ENCODE data around the gene ISG20L2.

ISG20L2 gene

GRCh38 chr1:156725683-156726280, 2.8 kb downstream of the ISG20L2 start:
- peaks cover 23% of the 10 kb centered on the region for H3K36me3 ChIP-seq (replicated peaks; ENCODE audit: insufficient read depth, low read length)
- H3K4me1 ChIP-seq (ENCODE audit: low read length): peaks cover 16% of the 10 kb centered on the region
- H2AFZ ChIP-seq (ENCODE audit: low read length): no peak overlapping the region
- H3K9me2 ChIP-seq (replicated peaks; ENCODE audit: insufficient read depth, low read length): no peaks in the 10 kb centered on the region
- H3K9ac ChIP-seq (ENCODE audit: low read length): peak overlapping the region; percentile 85; the same call in 1 of the 2 replicates
- TF ChIP-seq, protein P1, sequence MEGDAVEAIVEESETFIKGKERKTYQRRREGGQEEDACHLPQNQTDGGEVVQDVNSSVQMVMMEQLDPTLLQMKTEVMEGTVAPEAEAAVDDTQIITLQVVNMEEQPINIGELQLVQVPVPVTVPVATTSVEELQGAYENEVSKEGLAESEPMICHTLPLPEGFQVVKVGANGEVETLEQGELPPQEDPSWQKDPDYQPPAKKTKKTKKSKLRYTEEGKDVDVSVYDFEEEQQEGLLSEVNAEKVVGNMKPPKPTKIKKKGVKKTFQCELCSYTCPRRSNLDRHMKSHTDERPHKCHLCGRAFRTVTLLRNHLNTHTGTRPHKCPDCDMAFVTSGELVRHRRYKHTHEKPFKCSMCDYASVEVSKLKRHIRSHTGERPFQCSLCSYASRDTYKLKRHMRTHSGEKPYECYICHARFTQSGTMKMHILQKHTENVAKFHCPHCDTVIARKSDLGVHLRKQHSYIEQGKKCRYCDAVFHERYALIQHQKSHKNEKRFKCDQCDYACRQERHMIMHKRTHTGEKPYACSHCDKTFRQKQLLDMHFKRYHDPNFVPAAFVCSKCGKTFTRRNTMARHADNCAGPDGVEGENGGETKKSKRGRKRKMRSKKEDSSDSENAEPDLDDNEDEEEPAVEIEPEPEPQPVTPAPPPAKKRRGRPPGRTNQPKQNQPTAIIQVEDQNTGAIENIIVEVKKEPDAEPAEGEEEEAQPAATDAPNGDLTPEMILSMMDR (IDR thresholded peaks at IDR 0.05; ENCODE audit: low read length): peak; percentile 99
- TF ChIP-seq EZH2 (optimal IDR thresholded peaks at IDR 0.05; ENCODE audit: low read depth, low read length): no peak
- H3K9me3 ChIP-seq (replicated peaks; ENCODE audit: insufficient read depth, low read length): no peaks in the 10 kb centered on the region
- H3K27ac ChIP-seq (ENCODE audit: low read length): peak overlapping the region; percentile 56; the same call in 1 of the 2 replicates
- DNase-seq: peak; percentile 89
- peaks cover 21% of the 10 kb centered on the region for H4K20me1 ChIP-seq (ENCODE audit: insufficient read depth, low read length)
- H3K27me3 ChIP-seq (replicated peaks; ENCODE audit: insufficient read depth, low read length): no peaks in the 10 kb centered on the region
- peak overlapping the region; percentile 97 for H3K4me2 ChIP-seq (ENCODE audit: low read depth, low read length)
- peak overlapping the region; percentile 95 for H3K4me3 ChIP-seq (ENCODE audit: low read length)
- peaks cover 33% of the 10 kb centered on the region for H3F3A ChIP-seq (ENCODE audit: insufficient read depth, low read length)
- H3K79me2 ChIP-seq (ENCODE audit: low read length): peaks cover 86% of the 10 kb centered on the region

- no peaks in the 10 kb centered on the region for H3K27me3 ChIP-seq (replicated peaks; ENCODE audit: insufficient read depth, low read length)
- no peak overlapping the region for H3K4me3 ChIP-seq (ENCODE audit: low read length)
- no peak overlapping the region for H2AFZ ChIP-seq (ENCODE audit: low read length)
- no peak overlapping the region for H3K9ac ChIP-seq (ENCODE audit: low read length)
- peaks cover 21% of the 10 kb centered on the region for H4K20me1 ChIP-seq (ENCODE audit: insufficient read depth, low read length)
- no peaks in the 10 kb centered on the region for H3K9me3 ChIP-seq (replicated peaks; ENCODE audit: insufficient read depth, low read length)
- no peak for DNase-seq
- no peak overlapping the region for H3K4me2 ChIP-seq (ENCODE audit: low read depth, low read length)
- peaks cover 21% of the 10 kb centered on the region for H3F3A ChIP-seq (ENCODE audit: insufficient read depth, low read length)
- peaks cover 8% of the 10 kb centered on the region for H3K4me1 ChIP-seq (ENCODE audit: low read length)
- H3K79me2 ChIP-seq (ENCODE audit: low read length): peaks cover 53% of the 10 kb centered on the region
- H3K36me3 ChIP-seq (replicated peaks; ENCODE audit: insufficient read depth, low read length): peaks cover 24% of the 10 kb centered on the region
- H3K27ac ChIP-seq (ENCODE audit: low read length): no peak overlapping the region
- no peaks in the 10 kb centered on the region for H3K9me2 ChIP-seq (replicated peaks; ENCODE audit: insufficient read depth, low read length)
- TF ChIP-seq EZH2 (optimal IDR thresholded peaks at IDR 0.05; ENCODE audit: low read depth, low read length): no peak
- TF ChIP-seq, protein P1 (IDR thresholded peaks at IDR 0.05; ENCODE audit: low read length): no peak
- no peak for TF ChIP-seq EZH2phosphoT487 (IDR thresholded peaks at IDR 0.05; ENCODE audit: low read length)
These were observed 7.0 kb downstream of the ISG20L2 start for GRCh38 chr1:156721535-156721934.

- H3K9me3 ChIP-seq (replicated peaks; ENCODE audit: insufficient read depth, low read length): no peaks in the 10 kb centered on the region
- no peak overlapping the region for H3K4me2 ChIP-seq (ENCODE audit: low read depth, low read length)
- H3K79me2 ChIP-seq (ENCODE audit: low read length): peaks cover 49% of the 10 kb centered on the region
- no peaks in the 10 kb centered on the region for H3K27me3 ChIP-seq (replicated peaks; ENCODE audit: insufficient read depth, low read length)
- peaks cover 8% of the 10 kb centered on the region for H3K4me1 ChIP-seq (ENCODE audit: low read length)
- H3K4me3 ChIP-seq (ENCODE audit: low read length): no peak overlapping the region
- H4K20me1 ChIP-seq (ENCODE audit: insufficient read depth, low read length): peaks cover 21% of the 10 kb centered on the region
- H3K9me2 ChIP-seq (replicated peaks; ENCODE audit: insufficient read depth, low read length): no peaks in the 10 kb centered on the region
- DNase-seq: no peak
- TF ChIP-seq EZH2 (optimal IDR thresholded peaks at IDR 0.05; ENCODE audit: low read depth, low read length) (no peak), EZH2phosphoT487 (IDR thresholded peaks at IDR 0.05; ENCODE audit: low read length) (no peak)
- TF ChIP-seq, protein P1 (IDR thresholded peaks at IDR 0.05; ENCODE audit: low read length): no peak
- H3K27ac ChIP-seq (ENCODE audit: low read length): no peak overlapping the region
- no peak overlapping the region for H2AFZ ChIP-seq (ENCODE audit: low read length)
- no peak overlapping the region for H3K9ac ChIP-seq (ENCODE audit: low read length)
- peaks cover 17% of the 10 kb centered on the region for H3F3A ChIP-seq (ENCODE audit: insufficient read depth, low read length)
- peaks cover 24% of the 10 kb centered on the region for H3K36me3 ChIP-seq (replicated peaks; ENCODE audit: insufficient read depth, low read length)
These were observed 7.4 kb downstream of the ISG20L2 start for GRCh38 chr1:156721131-156721530.

All from MM.1S (cell line).